Measurements from ENCODE around the gene SEMA6D.

SEMA6D gene, protein sequence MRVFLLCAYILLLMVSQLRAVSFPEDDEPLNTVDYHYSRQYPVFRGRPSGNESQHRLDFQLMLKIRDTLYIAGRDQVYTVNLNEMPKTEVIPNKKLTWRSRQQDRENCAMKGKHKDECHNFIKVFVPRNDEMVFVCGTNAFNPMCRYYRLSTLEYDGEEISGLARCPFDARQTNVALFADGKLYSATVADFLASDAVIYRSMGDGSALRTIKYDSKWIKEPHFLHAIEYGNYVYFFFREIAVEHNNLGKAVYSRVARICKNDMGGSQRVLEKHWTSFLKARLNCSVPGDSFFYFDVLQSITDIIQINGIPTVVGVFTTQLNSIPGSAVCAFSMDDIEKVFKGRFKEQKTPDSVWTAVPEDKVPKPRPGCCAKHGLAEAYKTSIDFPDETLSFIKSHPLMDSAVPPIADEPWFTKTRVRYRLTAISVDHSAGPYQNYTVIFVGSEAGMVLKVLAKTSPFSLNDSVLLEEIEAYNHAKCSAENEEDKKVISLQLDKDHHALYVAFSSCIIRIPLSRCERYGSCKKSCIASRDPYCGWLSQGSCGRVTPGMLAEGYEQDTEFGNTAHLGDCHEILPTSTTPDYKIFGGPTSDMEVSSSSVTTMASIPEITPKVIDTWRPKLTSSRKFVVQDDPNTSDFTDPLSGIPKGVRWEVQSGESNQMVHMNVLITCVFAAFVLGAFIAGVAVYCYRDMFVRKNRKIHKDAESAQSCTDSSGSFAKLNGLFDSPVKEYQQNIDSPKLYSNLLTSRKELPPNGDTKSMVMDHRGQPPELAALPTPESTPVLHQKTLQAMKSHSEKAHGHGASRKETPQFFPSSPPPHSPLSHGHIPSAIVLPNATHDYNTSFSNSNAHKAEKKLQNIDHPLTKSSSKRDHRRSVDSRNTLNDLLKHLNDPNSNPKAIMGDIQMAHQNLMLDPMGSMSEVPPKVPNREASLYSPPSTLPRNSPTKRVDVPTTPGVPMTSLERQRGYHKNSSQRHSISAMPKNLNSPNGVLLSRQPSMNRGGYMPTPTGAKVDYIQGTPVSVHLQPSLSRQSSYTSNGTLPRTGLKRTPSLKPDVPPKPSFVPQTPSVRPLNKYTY

DNA sequence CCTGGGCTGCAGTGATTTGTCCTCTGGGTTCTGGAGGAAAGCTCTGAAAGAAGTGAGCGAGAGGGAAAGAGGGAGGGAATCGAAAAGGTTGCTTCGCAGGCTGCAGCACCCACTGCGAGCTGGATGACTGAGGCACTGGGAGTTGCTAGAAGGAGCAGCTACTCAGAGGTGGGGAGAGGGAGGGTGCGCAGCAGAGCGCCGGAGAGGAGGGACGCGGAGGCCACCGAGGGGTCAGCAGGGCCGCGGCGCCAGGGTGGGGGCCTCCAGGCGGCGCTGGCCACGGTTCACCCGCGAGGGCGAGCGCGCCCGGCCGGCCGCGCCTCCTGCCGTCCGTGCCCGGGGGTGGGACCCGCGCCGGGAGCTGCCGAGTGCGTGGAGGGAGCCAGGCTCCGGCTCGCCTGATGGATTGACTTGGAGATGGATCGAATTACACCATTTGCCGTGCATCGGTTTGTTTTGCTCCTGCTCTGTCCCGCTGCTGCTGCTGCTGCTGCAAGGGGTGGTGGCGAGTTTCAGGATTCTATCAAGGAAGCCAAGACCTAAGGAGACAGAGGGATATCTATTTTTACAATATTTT, at the start of gene SEMA6D:
Gene SEMA6D, plus strand, starts transcription at position 470 of the 577 bp plus-strand sequence. CDS start 42,294 bp downstream, outside the sequence.
- DNase-seq (ENCODE audit: low spot score): peak; percentile 87

DNA sequence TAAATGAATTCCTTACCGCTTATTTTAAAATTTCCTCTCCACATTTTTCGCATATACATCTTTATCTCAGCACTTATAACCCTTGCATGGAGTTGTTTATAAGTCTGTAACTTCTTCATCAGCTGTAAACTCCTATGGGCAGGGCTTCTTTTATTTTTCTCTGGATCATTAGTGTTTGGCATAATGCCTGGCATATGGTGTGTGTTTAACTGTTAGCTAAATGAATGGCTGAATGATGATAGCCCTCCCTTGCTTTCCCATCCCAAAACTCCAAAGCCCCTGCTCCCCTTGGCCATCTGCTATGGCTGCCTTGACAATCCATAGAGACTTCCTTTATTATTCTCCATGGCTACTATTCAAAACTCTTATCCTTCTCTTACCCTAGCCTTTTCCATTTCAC, 48.1 kb upstream of the SEMA6D start:
- no peak for DNase-seq (ENCODE audit: low spot score)

DNA sequence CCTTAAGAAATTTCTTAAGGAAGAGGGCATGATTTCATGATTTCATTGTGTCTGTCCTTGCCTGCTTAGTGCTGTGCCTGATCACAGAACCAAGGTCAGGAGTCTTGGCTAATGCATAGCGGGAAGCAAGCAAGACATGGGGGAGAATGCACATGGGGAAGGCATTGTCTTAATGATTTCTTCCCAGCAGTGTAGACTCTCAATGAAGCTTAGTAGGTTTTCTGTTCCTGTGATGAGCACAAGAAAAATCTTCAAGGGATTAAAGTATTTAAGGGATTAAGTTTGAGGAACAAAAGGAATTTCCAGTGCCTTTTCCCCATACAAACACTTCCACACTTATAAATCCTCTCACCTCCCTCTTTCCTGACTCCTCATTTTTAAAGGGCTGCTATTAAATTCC, 46.9 kb upstream of the SEMA6D start:
- no peak for DNase-seq (ENCODE audit: low spot score)

- no peak for DNase-seq (ENCODE audit: low spot score)
Observed at GRCh38 chr15:47673232-47673761, 44.0 kb upstream of the SEMA6D start.

DNA sequence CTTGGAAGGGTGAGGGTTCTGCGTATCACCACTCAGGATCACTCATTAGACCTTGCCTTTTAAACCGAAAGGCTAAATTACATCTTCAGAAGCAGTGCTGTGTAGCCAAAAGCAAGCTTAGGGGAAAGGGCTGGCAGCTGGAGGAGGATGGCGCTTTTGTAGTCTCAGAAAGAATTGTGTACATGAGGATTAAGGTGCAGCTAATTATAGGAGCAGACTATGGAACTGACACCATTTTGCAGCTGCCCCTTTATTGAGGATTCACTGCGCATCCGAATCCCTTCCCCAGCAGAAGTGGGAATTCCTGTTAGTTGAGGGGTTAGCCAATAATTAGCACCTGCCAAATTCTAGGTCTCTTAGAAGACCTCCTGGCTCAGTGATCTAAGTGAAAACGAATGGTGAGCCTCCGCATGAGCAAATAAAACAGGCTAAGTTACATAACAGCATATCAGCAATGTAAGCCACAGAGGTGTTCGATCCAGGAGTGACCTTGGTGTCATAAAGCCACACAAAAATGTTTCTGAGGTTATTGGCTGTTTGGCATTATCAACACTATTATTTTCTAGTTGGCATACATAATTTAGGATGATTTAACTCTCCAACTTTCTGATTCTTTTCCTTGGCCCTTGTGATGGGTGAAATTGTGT, 42.6 kb upstream of the SEMA6D start:
- DNase-seq (ENCODE audit: low spot score): no peak

- no peak for DNase-seq (ENCODE audit: low spot score)
Observed at GRCh38 chr15:47675735-47676134, 41.6 kb upstream of the SEMA6D start.

DNA sequence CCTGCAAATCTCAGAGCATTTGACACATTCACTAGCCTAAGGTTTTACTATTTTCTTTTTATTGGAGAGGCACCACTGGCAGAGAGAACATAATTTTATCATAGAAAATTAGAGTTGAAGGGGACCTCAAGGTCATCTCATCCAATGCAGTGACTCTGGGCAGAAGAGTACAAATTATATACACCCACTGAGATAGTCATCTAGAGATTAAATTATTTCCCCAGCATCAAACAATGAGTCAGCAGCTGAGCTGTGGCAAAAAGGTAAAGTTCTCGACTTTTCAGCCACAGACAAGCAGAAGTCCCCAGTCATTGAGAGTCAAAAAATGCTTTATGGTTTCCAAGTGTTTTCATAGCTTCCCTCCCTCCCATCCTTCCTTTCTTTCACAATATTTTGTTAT, 39.3 kb upstream of the SEMA6D start:
- no peak for DNase-seq (ENCODE audit: low spot score)

DNA sequence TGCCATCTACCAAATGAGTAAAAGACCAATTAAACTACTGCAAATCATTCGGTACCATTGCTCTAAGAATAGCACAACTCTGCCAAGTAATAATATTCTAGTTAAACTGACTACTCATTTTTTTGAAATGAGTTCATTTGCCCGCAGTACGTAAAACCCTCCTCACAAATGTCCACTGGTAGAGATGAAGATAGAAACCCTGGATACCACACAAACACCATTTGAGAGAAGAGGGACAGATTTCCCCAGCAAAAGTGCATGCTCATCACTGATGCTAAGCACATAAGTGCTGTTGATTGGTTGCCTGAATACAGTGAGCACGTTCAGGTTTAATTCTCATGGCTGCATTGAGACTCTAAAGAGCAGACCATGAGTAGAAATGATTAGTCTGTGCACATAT, 34.6 kb upstream of the SEMA6D start:
- DNase-seq (ENCODE audit: low spot score): no peak

GRCh38 chr15:47685141-47685870, 32.0 kb upstream of the SEMA6D start:
- DNase-seq (ENCODE audit: low spot score): no peak

- DNase-seq (ENCODE audit: low spot score): no peak
Observed at GRCh38 chr15:47688573-47689086, 28.7 kb upstream of the SEMA6D start.

DNA sequence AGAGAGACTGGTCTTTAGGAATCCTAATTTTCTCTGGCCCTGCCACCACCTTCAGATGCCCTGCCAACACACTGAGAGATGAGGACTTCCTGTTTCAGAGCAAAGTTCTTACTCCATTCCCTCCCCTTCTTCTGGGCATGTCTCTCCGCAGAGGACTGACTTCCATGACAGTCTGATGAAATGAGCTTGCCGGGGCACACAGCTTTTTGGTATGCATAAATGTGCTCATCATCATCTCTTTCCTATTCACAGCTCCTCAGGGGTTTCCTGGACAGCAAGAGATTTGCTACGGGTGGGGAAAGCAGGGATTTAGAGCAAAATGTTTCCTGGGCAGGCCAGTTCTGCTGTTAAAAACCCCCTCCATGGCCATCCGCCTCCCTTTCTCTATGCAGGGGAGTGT, 27.6 kb upstream of the SEMA6D start:
- no peak for DNase-seq (ENCODE audit: low spot score)

DNA sequence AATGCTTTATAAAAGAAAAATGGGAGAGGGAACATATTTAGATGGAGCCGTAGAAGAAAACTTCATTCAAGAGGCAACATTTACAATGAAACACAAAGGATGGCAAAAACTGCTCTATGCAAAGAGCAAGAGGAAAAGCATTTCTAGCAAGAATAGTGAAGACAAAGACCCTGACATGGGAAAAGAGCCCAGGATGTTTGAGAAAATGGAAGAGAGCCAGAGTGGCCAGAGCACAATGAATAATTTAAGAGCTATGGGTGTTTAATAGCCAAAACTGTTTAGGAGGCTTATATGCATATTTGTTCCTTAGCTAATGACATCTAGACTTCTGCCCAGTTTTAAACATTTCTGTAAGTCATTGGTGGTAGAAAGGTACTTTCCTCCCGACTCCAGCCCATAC, 25.4 kb upstream of the SEMA6D start:
- peak; percentile 20 for DNase-seq (ENCODE audit: low spot score)

GRCh38 chr15:47696351-47696750, 21.0 kb upstream of the SEMA6D start:
- no peak for DNase-seq (ENCODE audit: low spot score)

DNA sequence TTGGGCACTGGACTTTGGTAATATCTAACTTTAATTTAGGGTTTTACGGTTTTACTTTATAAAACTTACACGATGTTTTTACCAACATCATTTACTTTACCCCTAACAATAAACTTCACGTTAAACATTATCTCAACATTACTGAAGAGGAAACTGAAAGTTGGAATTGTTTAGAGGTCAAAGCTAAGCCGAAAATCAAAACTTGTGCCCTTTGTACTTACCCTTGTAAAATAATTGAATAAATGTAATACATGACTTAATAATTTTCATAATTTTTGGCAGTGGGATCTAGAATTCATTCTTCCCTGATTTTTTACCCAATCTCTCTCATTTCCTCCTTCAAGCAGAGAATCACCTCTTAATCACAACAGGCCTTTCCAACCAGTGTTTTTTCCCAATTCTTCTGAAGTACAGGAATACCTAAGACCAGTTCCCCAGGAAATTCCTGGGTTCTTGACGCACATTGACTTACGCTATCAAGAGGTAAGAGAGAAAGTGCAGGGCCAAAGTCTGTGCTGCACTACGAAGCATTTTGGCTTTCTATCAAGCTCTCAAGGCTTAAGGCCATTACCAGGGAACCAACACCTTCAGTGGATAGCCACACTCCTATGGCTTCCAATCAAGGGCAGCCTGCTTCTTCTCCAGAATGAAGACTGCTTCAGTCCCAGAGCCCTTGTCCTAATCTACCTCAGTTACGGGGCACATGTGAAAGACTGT, 11.9 kb upstream of the SEMA6D start:
- DNase-seq (ENCODE audit: low spot score): no peak

- no peak for DNase-seq (ENCODE audit: low spot score)
Observed at GRCh38 chr15:47707391-47707790, 9.9 kb upstream of the SEMA6D start.

GRCh38 chr15:47708161-47708980, 8.9 kb upstream of the SEMA6D start:
- DNase-seq (ENCODE audit: low spot score): no peak

DNA sequence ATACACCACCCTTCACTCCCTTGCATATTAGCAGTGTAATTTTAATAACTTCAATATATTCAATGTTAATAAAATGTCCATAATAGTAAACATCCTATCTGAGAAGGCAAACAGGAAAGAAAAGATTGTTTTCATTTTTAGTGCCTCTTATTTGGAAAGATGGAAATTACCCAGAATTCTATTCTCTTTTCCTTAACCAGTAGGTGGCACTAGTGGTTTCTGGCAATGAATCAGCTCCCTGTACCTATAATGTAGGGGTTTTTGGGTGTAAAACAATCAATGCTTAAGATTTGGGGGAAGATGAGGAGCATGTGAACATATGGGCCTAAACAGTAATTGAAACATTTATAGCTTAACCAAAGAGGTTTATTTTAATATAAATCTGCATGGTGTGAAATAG, 5.7 kb upstream of the SEMA6D start:
- no peak for DNase-seq (ENCODE audit: low spot score)

GRCh38 chr15:47715402-47715801, 1.9 kb upstream of the SEMA6D start:
- DNase-seq (ENCODE audit: low spot score): peak; percentile 69

GRCh38 chr15:47715856-47716445, 1.4 kb upstream of the SEMA6D start:
- DNase-seq (ENCODE audit: low spot score): peak; percentile 94
